ENCODE data around the gene DTNA.

GRCh38 chr18:34697891-34698290 is 12.2 kb upstream of the DTNA start:
- TF ChIP-seq, protein P1, sequence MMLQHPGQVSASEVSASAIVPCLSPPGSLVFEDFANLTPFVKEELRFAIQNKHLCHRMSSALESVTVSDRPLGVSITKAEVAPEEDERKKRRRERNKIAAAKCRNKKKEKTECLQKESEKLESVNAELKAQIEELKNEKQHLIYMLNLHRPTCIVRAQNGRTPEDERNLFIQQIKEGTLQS (IDR thresholded peaks at IDR 0.05) = no peak
- no peak for TF ChIP-seq ZNF274 (IDR thresholded peaks at IDR 0.05; ENCODE audit: low read depth, low read length)
- no peak for TF ChIP-seq REST (IDR thresholded peaks at IDR 0.05; ENCODE audit: low read depth)
- TF ChIP-seq, protein P2, sequence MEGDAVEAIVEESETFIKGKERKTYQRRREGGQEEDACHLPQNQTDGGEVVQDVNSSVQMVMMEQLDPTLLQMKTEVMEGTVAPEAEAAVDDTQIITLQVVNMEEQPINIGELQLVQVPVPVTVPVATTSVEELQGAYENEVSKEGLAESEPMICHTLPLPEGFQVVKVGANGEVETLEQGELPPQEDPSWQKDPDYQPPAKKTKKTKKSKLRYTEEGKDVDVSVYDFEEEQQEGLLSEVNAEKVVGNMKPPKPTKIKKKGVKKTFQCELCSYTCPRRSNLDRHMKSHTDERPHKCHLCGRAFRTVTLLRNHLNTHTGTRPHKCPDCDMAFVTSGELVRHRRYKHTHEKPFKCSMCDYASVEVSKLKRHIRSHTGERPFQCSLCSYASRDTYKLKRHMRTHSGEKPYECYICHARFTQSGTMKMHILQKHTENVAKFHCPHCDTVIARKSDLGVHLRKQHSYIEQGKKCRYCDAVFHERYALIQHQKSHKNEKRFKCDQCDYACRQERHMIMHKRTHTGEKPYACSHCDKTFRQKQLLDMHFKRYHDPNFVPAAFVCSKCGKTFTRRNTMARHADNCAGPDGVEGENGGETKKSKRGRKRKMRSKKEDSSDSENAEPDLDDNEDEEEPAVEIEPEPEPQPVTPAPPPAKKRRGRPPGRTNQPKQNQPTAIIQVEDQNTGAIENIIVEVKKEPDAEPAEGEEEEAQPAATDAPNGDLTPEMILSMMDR (IDR thresholded peaks at IDR 0.05 in 2 of 3, conservative IDR thresholded peaks at IDR 0.05 in 1 of 3; ENCODE audit: borderline replicate concordance in 1 of 3, insufficient read depth in 1 of 3, low read depth in 2 of 3, low read length in 2 of 3) = no peak
- no peak for TF ChIP-seq POLR2A (IDR thresholded peaks at IDR 0.05; ENCODE audit: borderline replicate concordance, extremely low read depth, insufficient read depth, insufficient read length)
- TF ChIP-seq POLR2AphosphoS5 (IDR thresholded peaks at IDR 0.05; ENCODE audit: low read depth, low read length) = no peak
- TF ChIP-seq ELF1 (IDR thresholded peaks at IDR 0.05; ENCODE audit: borderline replicate concordance, low read depth) = no peak
- TF ChIP-seq JUND (IDR thresholded peaks at IDR 0.05) = no peak
- TF ChIP-seq, protein P3, sequence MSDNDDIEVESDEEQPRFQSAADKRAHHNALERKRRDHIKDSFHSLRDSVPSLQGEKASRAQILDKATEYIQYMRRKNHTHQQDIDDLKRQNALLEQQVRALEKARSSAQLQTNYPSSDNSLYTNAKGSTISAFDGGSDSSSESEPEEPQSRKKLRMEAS (IDR thresholded peaks at IDR 0.05) = no peak

All from HCT116 (cell line).